BJ (cell line): ENCODE measurements around the gene ABCG1. TPM values are rescaled to one million over a fixed set of nuclear protein-coding genes. Genes with fewer than 3 reads are reported as not detected.

Source experiments
- CTCF ChIA-PET: fragments of 350-600 bp; formaldehyde crosslinking; extraction: SDS; loops from one replicate; lab custom pipeline; 2021; ENCODE audit warnings: antibody characterized with exemption, inconsistent platforms; lab: Yijun Ruan, JAX
- POLR2A ChIA-PET: fragments of 300-600 bp; sonication (Branson Sonifier 250); formaldehyde crosslinking; extraction: SDS; loops from one replicate; lab custom pipeline; 2021; ENCODE audit warnings: antibody characterized with exemption; lab: Charles Lee
- DNase-seq: peaks from one replicate; pipeline ENCODE4 v3.0.0-alpha.2; 2011; ENCODE audit warnings: low read depth
- H3K27me3 ChIP-seq: 2 replicates; pipeline ENCODE4 v1.6.0; 2011; ENCODE audit warnings: low read length; ENCODE audit not compliant: control insufficient read depth, insufficient read depth
- H3K36me3 ChIP-seq: 2 replicates; pipeline ENCODE4 v1.5.1; 2011; ENCODE audit warnings: low read length; ENCODE audit not compliant: control insufficient read depth, insufficient read depth
- H3K4me3 ChIP-seq: 2 replicates; pipeline ENCODE4 v1.5.1; 2011; ENCODE audit warnings: low read depth, mild to moderate bottlenecking, control low read depth, low read length
- CTCF ChIP-seq: IDR thresholded peaks from 2 replicates; pipeline ENCODE4 v1.5.1; 2011; ENCODE audit warnings: low read depth, mild to moderate bottlenecking, control low read depth, inconsistent platforms, low read length, moderate library complexity; ENCODE audit not compliant: insufficient read depth
- polyA plus RNA-seq: library from polyadenylated mRNA; depleted of rRNA; stranded (reverse); fragments of >200 nt; gene quantifications from 2 replicates; pipeline ENCODE4 v1.2.3, GENCODE V29; 2011; rRNA removed
- small RNA-seq: library from RNA; depleted of rRNA; stranded (forward); fragments of <200 nt; gene quantifications from one replicate; pipeline ENCODE3, GENCODE V24; 2012; ENCODE audit warnings: low replicate concordance, low read depth; ENCODE audit not compliant: insufficient read length

The ABCG1 gene
- polyA plus RNA-seq, 1 experiment = 0.29 TPM

- POLR2A ChIA-PET = no interaction called here
- no peaks in the 10 kb centered on the region for H3K27me3 ChIP-seq
- CTCF ChIA-PET = no interaction called here
- H3K36me3 ChIP-seq = no peaks in the 10 kb centered on the region
- no peak for DNase-seq
- TF ChIP-seq CTCF = no peak
- H3K4me3 ChIP-seq = no peak overlapping the region
Observed at GRCh38 chr21:42343101-42343500, 124.2 kb downstream of the ABCG1 start.

- CTCF ChIA-PET = no interaction called here
- POLR2A ChIA-PET = no interaction called here
- DNase-seq = no peak
- no peaks in the 10 kb centered on the region for H3K27me3 ChIP-seq
- no peak overlapping the region for H3K4me3 ChIP-seq
- no peak for TF ChIP-seq CTCF
- no peaks in the 10 kb centered on the region for H3K36me3 ChIP-seq
Observed at GRCh38 chr21:42343556-42343955, 124.6 kb downstream of the ABCG1 start.

GRCh38 chr21:42343963-42344510 lies 125.1 kb downstream of the ABCG1 start:
- POLR2A ChIA-PET = no interaction called here
- CTCF ChIA-PET = no interaction called here
- TF ChIP-seq CTCF = no peak

GRCh38 chr21:42344631-42345030 lies 125.7 kb downstream of the ABCG1 start:
- Histone ChIP-seq H3K4me3 (no peak overlapping the region), H3K27me3 (no peaks in the 10 kb centered on the region), H3K36me3 (no peaks in the 10 kb centered on the region)
- POLR2A ChIA-PET = no interaction called here
- no peak for DNase-seq
- no peak for TF ChIP-seq CTCF
- CTCF ChIA-PET = no interaction called here

More at GRCh38 chr21:42343963-42344510, 125.1 kb downstream of the ABCG1 start:
- H3K4me3 ChIP-seq = no peak overlapping the region
- no peaks in the 10 kb centered on the region for H3K27me3 ChIP-seq
- no peaks in the 10 kb centered on the region for H3K36me3 ChIP-seq
- DNase-seq = no peak

GRCh38 chr21:42346441-42346840 lies 127.5 kb downstream of the ABCG1 start:
- H3K4me3 ChIP-seq = no peak overlapping the region
- CTCF ChIA-PET = interaction anchor here (1.0 kb wide), 1 partner anchor 8 kb away, joined by 3 read pairs; no protein-coding TSS in a partner anchor
- no peak for DNase-seq
- POLR2A ChIA-PET = no interaction called here
- H3K36me3 ChIP-seq = no peaks in the 10 kb centered on the region
- no peak for TF ChIP-seq CTCF
- H3K27me3 ChIP-seq = no peaks in the 10 kb centered on the region

Small RNA genes lying within 50 kb of the gene (small RNA-seq; reads per million reads assigned to genes)
- gene RNA5SP492 = not detected

Other genes with a start within 250 kb of the ABCG1 start
- 8.1 and 10.7 TPM in 2 replicates for gene ZBTB21, start 208.8 kb upstream of the ABCG1 start, polyA plus RNA-seq
- 0.04 TPM in 1 of 2 replicates, not detected in the other for gene UMODL1, start 147.8 kb upstream of the ABCG1 start, polyA plus RNA-seq
- not detected in 2 replicates for gene TFF3, start 96.3 kb downstream of the ABCG1 start, polyA plus RNA-seq
- gene TFF2, start 131.9 kb downstream of the ABCG1 start, polyA plus RNA-seq = not detected in 2 replicates
- gene TFF1, start 147.4 kb downstream of the ABCG1 start, polyA plus RNA-seq = not detected in 2 replicates
- not detected in 2 replicates for gene TMPRSS3, start 176.9 kb downstream of the ABCG1 start, polyA plus RNA-seq
- gene UBASH3A, start 184.8 kb downstream of the ABCG1 start, polyA plus RNA-seq = not detected in 2 replicates